ENCODE measurements around the gene TSPAN9. TPM values are rescaled to one million over a fixed set of nuclear protein-coding genes. Genes with fewer than 3 reads are reported as not detected.
A peak's percentile ranks its signal among the peaks of the same experiment; 100 is the strongest.

The TSPAN9 gene
- total RNA-seq, 1 donor, result 8.1 TPM

DNA sequence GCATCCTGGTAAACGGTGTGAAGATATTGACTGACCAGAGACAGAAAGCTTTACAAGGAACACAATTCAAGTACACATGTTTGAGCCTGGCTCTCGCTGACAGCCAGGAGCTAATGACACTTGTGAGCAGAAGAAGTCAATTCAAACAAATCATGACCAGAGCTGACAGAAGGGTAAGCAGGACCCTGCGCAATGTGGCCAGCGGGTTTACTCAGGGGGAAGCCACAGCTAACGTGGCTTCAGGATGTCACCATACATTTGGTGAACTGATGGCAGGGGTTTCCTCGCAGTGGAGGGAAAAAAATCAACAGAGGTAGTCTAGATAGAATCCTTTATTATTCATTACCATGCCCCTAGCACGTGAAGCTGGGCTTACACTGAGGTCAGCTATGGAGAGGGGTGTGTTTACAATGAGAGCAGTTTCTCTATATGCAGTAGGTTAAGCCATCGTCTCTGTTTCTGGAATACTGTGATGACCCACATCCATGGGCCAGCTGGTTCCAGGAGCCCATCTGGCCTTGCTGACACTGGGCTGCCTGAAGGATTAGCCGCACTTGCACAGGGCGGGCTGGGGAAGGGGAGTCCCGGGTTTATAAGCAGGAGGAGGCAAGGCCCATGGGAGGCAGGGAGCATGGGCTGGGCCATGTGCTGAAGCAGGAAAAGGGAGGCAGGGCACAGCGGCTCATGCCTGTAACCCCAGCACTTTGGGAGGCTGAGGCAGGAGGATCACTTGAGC, 215.7 kb downstream of the TSPAN9 start:
- DNase-seq (ENCODE audit: low read depth), result no peak
- TF ChIP-seq, protein P1, sequence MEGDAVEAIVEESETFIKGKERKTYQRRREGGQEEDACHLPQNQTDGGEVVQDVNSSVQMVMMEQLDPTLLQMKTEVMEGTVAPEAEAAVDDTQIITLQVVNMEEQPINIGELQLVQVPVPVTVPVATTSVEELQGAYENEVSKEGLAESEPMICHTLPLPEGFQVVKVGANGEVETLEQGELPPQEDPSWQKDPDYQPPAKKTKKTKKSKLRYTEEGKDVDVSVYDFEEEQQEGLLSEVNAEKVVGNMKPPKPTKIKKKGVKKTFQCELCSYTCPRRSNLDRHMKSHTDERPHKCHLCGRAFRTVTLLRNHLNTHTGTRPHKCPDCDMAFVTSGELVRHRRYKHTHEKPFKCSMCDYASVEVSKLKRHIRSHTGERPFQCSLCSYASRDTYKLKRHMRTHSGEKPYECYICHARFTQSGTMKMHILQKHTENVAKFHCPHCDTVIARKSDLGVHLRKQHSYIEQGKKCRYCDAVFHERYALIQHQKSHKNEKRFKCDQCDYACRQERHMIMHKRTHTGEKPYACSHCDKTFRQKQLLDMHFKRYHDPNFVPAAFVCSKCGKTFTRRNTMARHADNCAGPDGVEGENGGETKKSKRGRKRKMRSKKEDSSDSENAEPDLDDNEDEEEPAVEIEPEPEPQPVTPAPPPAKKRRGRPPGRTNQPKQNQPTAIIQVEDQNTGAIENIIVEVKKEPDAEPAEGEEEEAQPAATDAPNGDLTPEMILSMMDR (IDR thresholded peaks at IDR 0.05; ENCODE audit: insufficient read depth, low read length), result no peak

DNA sequence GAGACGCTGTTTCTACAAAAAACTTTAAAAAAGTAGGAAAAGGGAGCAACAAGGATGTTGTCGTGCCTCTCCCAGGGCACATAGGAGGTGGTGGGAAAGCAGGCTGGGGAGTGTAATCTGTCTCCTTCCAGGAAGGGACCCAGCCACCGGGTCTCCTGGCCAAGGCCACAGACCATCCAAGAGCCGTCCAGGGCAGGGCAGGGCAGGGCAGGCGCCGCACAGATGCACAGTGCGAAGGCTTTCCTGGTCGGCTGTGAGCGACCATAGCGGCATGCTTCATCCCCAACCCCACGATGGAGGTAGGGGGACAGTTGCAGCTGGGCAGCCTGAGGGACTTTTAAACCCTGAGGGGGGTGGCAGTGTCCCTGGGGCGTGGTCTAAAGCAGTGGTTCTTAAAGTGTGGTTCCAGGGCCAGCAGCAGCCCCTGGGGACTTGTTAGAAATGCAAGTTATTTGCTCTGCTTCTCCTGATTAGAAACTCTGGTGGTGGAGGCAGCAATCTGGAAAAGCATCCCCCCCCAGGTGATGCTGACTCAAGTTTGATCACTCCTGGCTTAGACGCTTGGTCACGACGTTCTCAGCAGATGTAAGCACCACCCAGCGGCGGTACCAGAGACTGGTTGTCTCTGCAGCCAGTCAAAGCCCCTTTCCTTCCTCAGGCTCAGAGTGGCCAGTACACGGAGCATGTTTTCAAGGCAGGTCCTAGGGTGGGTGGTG, 216.4 kb downstream of the TSPAN9 start:
- H3K4me3 ChIP-seq (ENCODE audit: low read depth, low read length), result no peak overlapping the region
- TF ChIP-seq, protein P1 (IDR thresholded peaks at IDR 0.05; ENCODE audit: insufficient read depth, low read length), result peak; percentile 18
- peak; percentile 56 for DNase-seq (ENCODE audit: low read depth)

More for the DNA sequence above, 215.7 kb downstream of the TSPAN9 start:
- H3K4me3 ChIP-seq (ENCODE audit: low read depth, low read length), result no peak overlapping the region

DNA sequence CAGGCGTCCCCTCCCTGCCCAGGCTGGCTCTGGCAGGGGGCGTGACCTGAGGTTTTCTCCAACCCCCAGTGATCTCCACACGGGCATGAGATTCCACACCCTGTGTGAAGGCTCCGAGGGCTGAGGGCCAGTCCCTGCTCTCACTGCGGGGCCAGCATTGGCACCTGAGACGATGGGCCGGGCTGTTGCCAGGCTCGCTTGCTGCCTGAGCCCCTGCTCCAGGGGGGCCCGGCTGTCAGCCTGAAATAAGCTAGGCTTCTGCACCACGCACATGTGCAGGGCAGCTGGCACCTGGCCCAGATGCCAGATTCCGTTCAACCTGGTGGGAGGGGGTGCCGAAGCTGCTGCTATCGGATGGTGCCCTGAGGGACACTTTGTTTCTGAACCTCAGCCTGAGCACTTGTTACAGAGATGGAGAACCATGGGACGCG, 217.3 kb downstream of the TSPAN9 start:
- no peak for DNase-seq (ENCODE audit: low read depth)
- no peak overlapping the region for H3K4me3 ChIP-seq (ENCODE audit: low read depth, low read length)
- TF ChIP-seq, protein P1 (IDR thresholded peaks at IDR 0.05; ENCODE audit: insufficient read depth, low read length), result no peak

DNA sequence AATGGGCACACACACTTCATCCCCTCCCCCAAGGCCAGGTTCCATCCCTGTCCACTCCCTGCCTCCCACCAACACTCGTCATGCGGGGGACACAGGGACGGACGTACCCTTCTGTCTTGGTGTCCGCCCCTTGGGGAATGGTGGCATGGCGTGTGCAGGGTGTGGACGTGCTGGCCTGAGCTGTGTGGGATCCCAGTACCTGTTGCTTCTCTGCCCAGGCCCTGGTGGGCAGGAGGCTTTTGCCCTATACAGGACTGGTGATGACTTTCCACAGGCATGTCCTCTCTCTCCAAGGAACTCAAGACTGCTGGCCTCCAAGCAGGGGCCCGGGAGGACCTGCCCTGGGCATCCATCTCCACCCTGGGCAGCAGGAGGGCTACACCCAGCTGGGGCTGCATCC, 218.0 kb downstream of the TSPAN9 start:
- TF ChIP-seq, protein P1 (IDR thresholded peaks at IDR 0.05; ENCODE audit: insufficient read depth, low read length), result no peak
- no peak for DNase-seq (ENCODE audit: low read depth)
- H3K4me3 ChIP-seq (ENCODE audit: low read depth, low read length), result no peak overlapping the region

DNA sequence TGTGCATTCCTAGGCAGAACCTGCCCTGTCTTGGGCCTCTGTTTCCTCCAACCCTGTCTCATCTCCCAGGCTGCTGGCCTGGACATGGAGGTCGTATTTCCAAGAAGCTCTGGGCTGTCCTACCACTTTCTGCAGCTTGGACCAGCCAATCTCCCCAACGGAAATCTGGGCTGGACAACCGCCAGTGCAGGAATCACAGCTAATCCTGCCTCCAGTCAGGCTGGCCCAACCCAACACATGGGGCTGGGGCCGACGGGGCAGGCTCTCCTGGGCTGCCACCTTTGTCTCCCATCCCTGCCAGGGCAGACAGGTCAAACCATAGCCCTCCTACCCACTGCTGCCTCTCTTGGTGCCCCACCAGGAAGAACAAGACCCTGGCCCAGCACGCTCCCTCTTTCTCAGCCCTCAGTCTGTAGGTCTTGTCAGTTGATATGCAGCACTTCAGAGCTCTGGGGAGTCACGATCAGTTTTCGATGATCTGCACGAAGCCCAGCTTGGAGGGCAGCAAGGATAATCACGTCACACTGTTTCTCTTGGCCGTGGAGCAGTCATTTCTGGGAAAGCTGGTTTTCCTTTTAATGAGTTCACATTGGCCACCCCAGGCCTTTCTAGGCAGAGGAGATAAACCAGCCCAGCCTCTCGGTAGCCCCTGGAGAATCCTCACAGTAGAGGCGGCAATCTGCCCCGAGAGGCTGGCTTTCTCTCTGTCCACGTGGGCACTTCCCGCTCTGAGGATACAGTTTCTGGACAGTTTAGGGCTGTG, 218.6 kb downstream of the TSPAN9 start:
- peak; percentile 82 for DNase-seq (ENCODE audit: low read depth)
- TF ChIP-seq, protein P1 (IDR thresholded peaks at IDR 0.05; ENCODE audit: insufficient read depth, low read length), result no peak
- H3K4me3 ChIP-seq (ENCODE audit: low read depth, low read length), result no peak overlapping the region

DNA sequence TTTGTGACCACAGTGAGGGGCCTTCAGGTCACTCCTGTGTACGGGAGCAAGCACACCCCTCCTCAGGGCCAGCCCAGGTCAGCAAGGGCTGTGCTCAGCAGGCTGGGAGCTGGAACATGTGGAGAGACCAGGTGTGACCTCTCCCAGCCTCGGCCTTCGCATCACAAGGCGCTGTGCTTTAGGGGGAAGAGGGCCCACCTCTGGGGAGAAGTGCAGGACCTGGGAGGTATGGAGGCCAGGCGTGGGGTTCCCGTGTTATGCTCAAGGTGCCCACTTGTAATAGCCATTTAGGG, 219.2 kb downstream of the TSPAN9 start:
- TF ChIP-seq, protein P1 (IDR thresholded peaks at IDR 0.05; ENCODE audit: insufficient read depth, low read length), result no peak
- no peak for DNase-seq (ENCODE audit: low read depth)
- H3K4me3 ChIP-seq (ENCODE audit: low read depth, low read length), result no peak overlapping the region

Data from fibroblast of the aortic adventitia (primary cell).